Stomach (tissue), 19 donors: ENCODE results near the gene SEH1L. TPM values are rescaled to one million over a fixed set of nuclear protein-coding genes. Genes with fewer than 3 reads are reported as not detected.
A peak's percentile ranks its signal among the peaks of the same experiment; 100 is the strongest.
"Not testable (repeated sequence)": the region's sequence is repeated elsewhere in the genome, so short reads cannot be mapped to it uniquely, and the experiment has no call there.

ENCODE experiments used
- DNase-seq, 2 donors: peaks; one replicate each; pipeline versions ENCODE4 v3.0.0 to v3.0.0-alpha.2; 2013 to 2019
- H3K27ac ChIP-seq, 5 donors: fragments of 200-600 bp in 4 of 5; sonication (generic) in 4 of 5; one replicate each; pipeline ENCODE4 v1.5.1; 2013 to 2019; ENCODE audit warnings: mild to moderate bottlenecking in 1 of 5, moderate library complexity in 1 of 5
- H3K27me3 ChIP-seq, 3 donors: fragments of 200-600 bp; sonication (generic); one replicate each; pipeline ENCODE4 v1.5.1; 2017 to 2019; ENCODE audit warnings: mixed run types in 1 of 3
- H3K36me3 ChIP-seq, 4 donors: fragments of 200-600 bp; sonication (generic); 1 replicate in 3 of 4; 2 replicates in 1 of 4; pipeline ENCODE4 v1.5.1; 2016 to 2019
- H3K4me1 ChIP-seq, 4 donors: fragments of 200-600 bp; sonication (generic); one replicate each; pipeline ENCODE4 v1.5.1; 2016 to 2019
- H3K4me3 ChIP-seq, 4 donors: fragments of 200-600 bp; sonication (generic) in 3 of 4; one replicate each; pipeline ENCODE4 v1.5.1; 2016 to 2019; ENCODE audit warnings: mild to moderate bottlenecking in 1 of 4
- H3K9me3 ChIP-seq, 4 donors: fragments of 200-600 bp; sonication (generic); one replicate each; pipeline ENCODE4 v1.5.1; 2016 to 2019
- CTCF ChIP-seq, 7 experiments: fragments of 450-650 bp in 4 of 7; fragments of 200-600 bp in 3 of 7; sonication (generic) in 3 of 7; IDR thresholded peaks; one replicate each; pipeline ENCODE4 v1.5.1; 2016 to 2019; ENCODE audit warnings: antibody characterized with exemption in 7 of 7, control low read depth in 2 of 7, mild to moderate bottlenecking in 1 of 7
- EP300 ChIP-seq: sonication (generic); formaldehyde crosslinking; IDR thresholded peaks from one replicate; pipeline ENCODE4 v1.6.1; 2017; ENCODE audit warnings: antibody characterized with exemption
- POLR2A ChIP-seq, 4 donors: fragments of 450-650 bp; IDR thresholded peaks; one replicate each; pipeline ENCODE4 v1.6.1; 2016; ENCODE audit warnings: antibody characterized with exemption in 4 of 4, control low read depth in 2 of 4, mild to moderate bottlenecking in 1 of 4, moderate library complexity in 1 of 4
- POLR2AphosphoS5 ChIP-seq, 3 donors: sonication (generic); formaldehyde crosslinking; IDR thresholded peaks; one replicate each; pipeline ENCODE4 v1.6.1; 2016; ENCODE audit warnings: antibody characterized with exemption in 3 of 3
- WGBS, 5 donors: extraction: QIAGEN DNeasy Blood & Tissue Kit in 3 of 5; methylation state at CpG; one replicate each; pipeline versions ENCODE4 v1.1.5 to v1.1.7; 2013 to 2018; 5-methylcytosine and 5-hydroxymethylcytosine counted together
- intact Hi-C: fragments of 100-400 bp; cut with DNase I; formaldehyde crosslinking; loops from one replicate; pipeline ENCODE4 v1.15.1; 2023; ENCODE audit warnings: low total_unique reads
- long read RNA-seq, 10 donors: transcript quantifications; one replicate each; lab custom pipeline, GENCODE V29; 2026
- polyA plus RNA-seq, 3 donors: library from polyadenylated mRNA; stranded (reverse); fragments of 200-250 nt; gene quantifications; one replicate each; pipeline ENCODE4 v1.2.3, GENCODE V29; 2013
- total RNA-seq, 5 donors: library from RNA; depleted of rRNA; stranded (reverse); fragments of >200 nt; gene quantifications; one replicate each; pipeline versions ENCODE4 v1.1.0 to v1.2.3, GENCODE V29; 2014 to 2016
- donor health status: healthy with polysubstance abuse.
- donor health status: Bipolar disorder and iron deficiency.
- donor health status: healthy.

SEH1L gene
- total RNA-seq (10 to 100 TPM in 4 of 5 donors, 1 to 10 TPM in 1; 9.3 to 43.7 (median 17.5) TPM), polyA plus RNA-seq (10 to 100 TPM; 13.0 to 22.6 (median 18.4) TPM)
- long read RNA-seq, donor 1, partial matches to known transcripts: 0 of 1 reads
- long read RNA-seq, donor 1, other reads (novel, unspliced or antisense): 0 of 1 reads
- long read RNA-seq, donor 2, full-length matches to known transcripts: 5 of 21 reads
- long read RNA-seq, donor 2, partial matches to known transcripts: 16 of 21 reads
- long read RNA-seq, donor 2, other reads (novel, unspliced or antisense): 0 of 21 reads
- long read RNA-seq, donor 3, partial matches to known transcripts: 0 of 3 reads
- long read RNA-seq, donor 3, other reads (novel, unspliced or antisense): 0 of 3 reads
- long read RNA-seq, donor 4: 0 reads
- long read RNA-seq, donor 5, partial matches to known transcripts: 0 of 4 reads
- long read RNA-seq, donor 5, other reads (novel, unspliced or antisense): 0 of 4 reads
- long read RNA-seq, donor 6, full-length matches to known transcripts: 10 of 10 reads
- long read RNA-seq, donor 6, partial matches to known transcripts: 0 of 10 reads
- long read RNA-seq, donor 6, other reads (novel, unspliced or antisense): 0 of 10 reads
- long read RNA-seq, donor 7, partial matches to known transcripts: 0 of 1 reads
- long read RNA-seq, donor 7, other reads (novel, unspliced or antisense): 0 of 1 reads
- long read RNA-seq, donor 8, full-length matches to known transcripts: 5 of 5 reads
- long read RNA-seq, donor 8, partial matches to known transcripts: 0 of 5 reads
- long read RNA-seq, donor 8, other reads (novel, unspliced or antisense): 0 of 5 reads
- long read RNA-seq, donor 9, partial matches to known transcripts: 0 of 4 reads
- long read RNA-seq, donor 9, other reads (novel, unspliced or antisense): 0 of 4 reads
- long read RNA-seq, donor 10, partial matches to known transcripts: 0 of 1 reads
- long read RNA-seq, donor 10, other reads (novel, unspliced or antisense): 0 of 1 reads

- H3K27me3 ChIP-seq: no peaks in the 10 kb centered on the region
- peak within 1 kb of the TSS; percentile 93 to 100 (median 97) for H3K27ac ChIP-seq
- intact Hi-C loops: no loop called here
- no peaks in the 10 kb centered on the region for H3K9me3 ChIP-seq
- peak; percentile 100 for DNase-seq
- H3K4me3 ChIP-seq: peak within 1 kb of the TSS; percentile 63 to 72 (median 68)
- TF ChIP-seq POLR2A (IDR thresholded peaks at IDR 0.05): peak in 1 of 4 donors; percentile 33
- TF ChIP-seq CTCF (IDR thresholded peaks at IDR 0.05): peak in 1 of 7 experiments; percentile 1
- TF ChIP-seq EP300: no peak
- peak; percentile 61 to 91 (median 86) for TF ChIP-seq POLR2AphosphoS5 (IDR thresholded peaks at IDR 0.05)
- H3K36me3 ChIP-seq: peaks cover 0 to 5% (median 2%) of the 10 kb centered on the region in 4 donors
- WGBS, 5 donors: 0 to 1% (median 0%) methylated on average over 27 to 58 of the region's 58 CpGs
- peaks cover 0 to 54% (median 35%) of the 10 kb centered on the region in 4 donors for H3K4me1 ChIP-seq
Observed at GRCh38 chr18:12947285-12948049, at the start of gene SEH1L. Gene SEH1L (plus strand): TSS chr18:12948011. CDS start chr18:12948122, 111 bp downstream.

GRCh38 chr18:12901208-12901607 is 46.6 kb upstream of the SEH1L start:
- DNase-seq, intact Hi-C loops, H3K4me1 ChIP-seq: not testable (repeated sequence)

GRCh38 chr18:12904012-12904516 is 43.7 kb upstream of the SEH1L start:
- DNase-seq: peak in 1 of 2 donors; percentile 72
- no peak overlapping the region for H3K4me3 ChIP-seq
- no peak for TF ChIP-seq POLR2AphosphoS5 (IDR thresholded peaks at IDR 0.05)
- TF ChIP-seq CTCF (IDR thresholded peaks at IDR 0.05): no peak
- TF ChIP-seq POLR2A (IDR thresholded peaks at IDR 0.05): no peak
- TF ChIP-seq EP300: no peak

More at GRCh38 chr18:12901208-12901607, 46.6 kb upstream of the SEH1L start:
- H3K9me3 ChIP-seq, H3K27ac ChIP-seq, H3K4me3 ChIP-seq, H3K36me3 ChIP-seq: not testable (repeated sequence)
- WGBS, 5 donors: 92 to 95% (median 93%) methylated on average over 12 of the region's 12 CpGs
- peaks cover 0 to 13% (median 7%) of the 10 kb centered on the region in 3 donors for H3K27me3 ChIP-seq

GRCh38 chr18:12906119-12906518 is 41.7 kb upstream of the SEH1L start:
- peaks cover 0 to 29% (median 4%) of the 10 kb centered on the region in 3 donors for H3K27me3 ChIP-seq
- WGBS, 5 donors: 83 to 99% (median 89%) methylated on average over 4 of the region's 4 CpGs

More at GRCh38 chr18:12904012-12904516, 43.7 kb upstream of the SEH1L start:
- Histone ChIP-seq H3K27ac (no peak overlapping the region), H3K36me3 (no peaks in the 10 kb centered on the region), H3K9me3 (no peaks in the 10 kb centered on the region), H3K27me3 (peaks cover 0 to 13% (median 0%) of the 10 kb centered on the region in 3 donors), H3K4me1 (no peaks in the 10 kb centered on the region)
- intact Hi-C loops: no loop called here
- 61 to 69% (median 62%) methylated on average over 8 of the region's 8 CpGs for WGBS, 5 donors

More at GRCh38 chr18:12906119-12906518, 41.7 kb upstream of the SEH1L start:
- intact Hi-C loops: no loop called here
- Histone ChIP-seq H3K4me3 (no peak overlapping the region), H3K4me1 (peaks cover 3 to 7% (median 5%) of the 10 kb centered on the region in 4 donors), H3K27ac (no peak overlapping the region), H3K9me3 (no peaks in the 10 kb centered on the region), H3K36me3 (no peaks in the 10 kb centered on the region)
- DNase-seq: no peak
- TF ChIP-seq CTCF (IDR thresholded peaks at IDR 0.05): no peak
- TF ChIP-seq EP300: no peak
- no peak for TF ChIP-seq POLR2AphosphoS5 (IDR thresholded peaks at IDR 0.05)
- no peak for TF ChIP-seq POLR2A (IDR thresholded peaks at IDR 0.05)
